Measurements from ENCODE around the gene VSX1.

VSX1 gene

GRCh38 chr20:25081730-25082497, at the start of gene VSX1:
Gene VSX1, minus strand, starts transcription at chr20:25082141. Its CDS starts 45 bp downstream, at chr20:25082096.
- no peak for DNase-seq

GRCh38 chr20:25129908-25130307, 48.0 kb upstream of the VSX1 start:
- no peak for DNase-seq

- no peak for DNase-seq
Measured at GRCh38 chr20:25129428-25129827, 47.5 kb upstream of the VSX1 start.

GRCh38 chr20:25128649-25129048, 46.7 kb upstream of the VSX1 start:
- no peak for DNase-seq

- DNase-seq = no peak
Measured at GRCh38 chr20:25127761-25128537, 46.0 kb upstream of the VSX1 start.

- DNase-seq = no peak
Measured at GRCh38 chr20:25126204-25127029, 44.5 kb upstream of the VSX1 start.

- no peak for DNase-seq
Measured at GRCh38 chr20:25125636-25126035, 43.7 kb upstream of the VSX1 start.

- DNase-seq = no peak
Measured at GRCh38 chr20:25120920-25121319, 39.0 kb upstream of the VSX1 start.

GRCh38 chr20:25120457-25120856, 38.5 kb upstream of the VSX1 start:
- DNase-seq = no peak

GRCh38 chr20:25118529-25118928, 36.6 kb upstream of the VSX1 start:
- no peak for DNase-seq

GRCh38 chr20:25117990-25118389, 36.0 kb upstream of the VSX1 start:
- DNase-seq = no peak

- DNase-seq = no peak
Measured at GRCh38 chr20:25116739-25117458, 35.0 kb upstream of the VSX1 start.

- DNase-seq = no peak
Measured at GRCh38 chr20:25103526-25103925, 21.6 kb upstream of the VSX1 start.

- DNase-seq = no peak
Measured at GRCh38 chr20:25100914-25101313, 19.0 kb upstream of the VSX1 start.

- no peak for DNase-seq
Measured at GRCh38 chr20:25099601-25100140, 17.7 kb upstream of the VSX1 start.

GRCh38 chr20:25097498-25097897, 15.6 kb upstream of the VSX1 start:
- DNase-seq = no peak

GRCh38 chr20:25090492-25091429, 8.8 kb upstream of the VSX1 start:
- no peak for DNase-seq

- no peak for DNase-seq
Measured at GRCh38 chr20:25089662-25090061, 7.7 kb upstream of the VSX1 start.

GRCh38 chr20:25089096-25089495, 7.2 kb upstream of the VSX1 start:
- no peak for DNase-seq

GRCh38 chr20:25088267-25088666, 6.3 kb upstream of the VSX1 start:
- DNase-seq = no peak

All from 8988T (cell line).